DMS153 treated with DMSO at 0.1 percent for 48 hours (cell line): Measurements from ENCODE around the gene CLDN8.

Experiments used
- DNase-seq: peaks from one replicate; lab custom pipeline; 2025; ENCODE audit not compliant: unreplicated experiment; lab: John Stamatoyannopoulos, UW

Gene CLDN8

GRCh38 chr21:30216041-30216723, at the start of gene CLDN8:
Gene CLDN8 (minus strand): TSS chr21:30216097. CDS start chr21:30215925, 172 bp downstream.
- no peak for DNase-seq

GRCh38 chr21:30257773-30258172, 41.9 kb upstream of the CLDN8 start:
- no peak for DNase-seq

DNA sequence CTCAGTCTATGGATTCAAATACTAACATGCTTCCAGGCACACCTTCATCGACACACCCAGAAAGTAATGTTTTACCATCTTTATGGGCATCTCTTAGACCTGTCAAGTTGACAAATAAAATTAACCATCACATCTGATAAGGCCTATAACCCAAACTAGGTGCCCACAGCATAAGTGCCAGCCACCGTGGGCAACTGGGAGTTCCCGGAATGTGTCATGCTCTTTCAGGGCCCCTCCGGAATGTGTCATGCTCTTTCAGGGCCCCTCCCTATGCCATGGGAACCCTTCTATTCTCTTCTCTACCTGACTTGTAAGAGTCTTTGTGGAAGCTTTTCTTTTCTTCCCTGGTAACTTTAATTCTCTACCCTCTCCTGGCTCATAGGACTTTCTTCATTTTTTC, 40.2 kb upstream of the CLDN8 start:
- no peak for DNase-seq

GRCh38 chr21:30255679-30256078, 39.8 kb upstream of the CLDN8 start:
- DNase-seq: no peak

DNA sequence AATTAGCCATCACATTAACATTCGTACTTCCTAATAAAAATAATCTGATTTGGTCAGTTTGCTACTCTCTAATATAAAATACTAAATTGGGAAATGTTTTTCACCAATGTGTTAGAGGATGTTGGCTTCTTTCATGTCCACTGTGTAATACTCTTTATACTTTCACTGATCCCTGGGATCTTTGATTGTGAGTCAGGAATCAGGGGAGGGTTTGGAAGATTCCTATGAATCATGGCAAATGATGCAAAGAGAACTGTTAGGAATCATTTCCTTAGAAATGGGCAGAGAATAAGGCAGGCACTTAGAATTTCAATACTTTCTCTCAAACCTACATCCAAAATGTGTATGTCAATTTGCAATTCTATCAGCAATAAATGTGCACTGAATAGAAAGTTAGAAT, 35.9 kb upstream of the CLDN8 start:
- DNase-seq: no peak

- no peak for DNase-seq
Observed at GRCh38 chr21:30249936-30250335, 34.0 kb upstream of the CLDN8 start.

GRCh38 chr21:30248844-30249243, 32.9 kb upstream of the CLDN8 start:
- no peak for DNase-seq

- no peak for DNase-seq
Observed at GRCh38 chr21:30245061-30245460, 29.2 kb upstream of the CLDN8 start.

DNA sequence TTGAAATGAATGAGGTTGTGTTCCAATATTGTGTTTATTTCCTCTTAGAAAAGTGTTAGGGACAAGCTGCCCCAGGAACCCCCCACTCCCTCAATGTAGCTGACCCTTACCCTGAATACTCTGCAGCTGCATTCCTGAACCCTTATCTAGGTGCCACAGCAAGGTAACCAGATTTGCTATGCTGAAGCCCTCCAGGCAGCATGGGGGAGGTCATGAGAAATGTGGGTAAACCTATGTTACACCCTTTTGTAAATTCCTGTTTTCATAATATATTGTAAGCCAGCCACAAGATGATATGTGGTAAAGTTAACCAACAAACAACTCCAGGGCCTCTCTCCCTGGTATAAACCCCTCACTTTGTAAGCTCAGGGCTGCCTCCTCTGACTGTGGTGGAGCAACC, 27.8 kb upstream of the CLDN8 start:
- DNase-seq: no peak

DNA sequence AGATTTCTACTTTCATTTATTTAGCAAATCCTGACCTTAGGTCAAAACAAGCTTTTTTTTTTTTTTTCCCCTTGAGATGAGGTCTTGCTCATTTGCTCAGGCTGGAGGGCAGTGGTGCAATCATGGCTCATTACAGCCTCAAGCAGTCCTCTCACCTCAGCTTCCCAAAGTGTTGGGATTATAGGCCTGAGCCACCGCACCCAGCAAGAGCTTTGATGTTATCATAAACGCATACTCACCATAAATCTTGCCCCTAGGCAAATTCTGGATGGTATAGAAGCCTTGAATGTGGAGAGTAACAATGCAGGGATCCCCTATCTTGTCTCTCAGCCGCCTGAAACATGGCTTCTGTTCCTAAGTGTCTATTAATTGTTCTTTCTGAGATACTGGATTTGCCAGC, 24.8 kb upstream of the CLDN8 start:
- DNase-seq: no peak

GRCh38 chr21:30238168-30238567, 22.3 kb upstream of the CLDN8 start:
- DNase-seq: no peak

DNA sequence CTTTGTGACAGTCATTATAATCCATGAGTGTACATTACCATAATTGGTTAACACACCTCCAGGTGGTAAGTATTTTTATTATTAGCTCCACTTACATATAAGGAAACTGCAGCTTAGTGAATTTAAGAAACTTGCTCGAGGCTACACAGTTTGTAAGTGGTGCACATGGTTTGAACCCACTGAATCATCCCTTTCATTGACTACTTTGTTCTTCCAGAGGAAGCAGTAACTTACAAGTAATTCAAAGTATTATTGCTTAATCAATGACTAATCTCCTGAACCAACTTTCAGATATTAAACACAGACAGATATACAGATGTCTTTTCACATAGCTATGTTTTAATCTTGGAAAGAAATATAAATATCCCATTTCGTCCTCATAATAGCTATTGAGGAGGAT, 18.7 kb upstream of the CLDN8 start:
- DNase-seq: no peak

GRCh38 chr21:30234050-30234449, 18.2 kb upstream of the CLDN8 start:
- DNase-seq: no peak

GRCh38 chr21:30233228-30234020, 17.5 kb upstream of the CLDN8 start:
- DNase-seq: no peak

GRCh38 chr21:30232011-30232410, 16.1 kb upstream of the CLDN8 start:
- DNase-seq: no peak

- no peak for DNase-seq
Observed at GRCh38 chr21:30227633-30228404, 11.9 kb upstream of the CLDN8 start.

- no peak for DNase-seq
Observed at GRCh38 chr21:30227128-30227527, 11.2 kb upstream of the CLDN8 start.

DNA sequence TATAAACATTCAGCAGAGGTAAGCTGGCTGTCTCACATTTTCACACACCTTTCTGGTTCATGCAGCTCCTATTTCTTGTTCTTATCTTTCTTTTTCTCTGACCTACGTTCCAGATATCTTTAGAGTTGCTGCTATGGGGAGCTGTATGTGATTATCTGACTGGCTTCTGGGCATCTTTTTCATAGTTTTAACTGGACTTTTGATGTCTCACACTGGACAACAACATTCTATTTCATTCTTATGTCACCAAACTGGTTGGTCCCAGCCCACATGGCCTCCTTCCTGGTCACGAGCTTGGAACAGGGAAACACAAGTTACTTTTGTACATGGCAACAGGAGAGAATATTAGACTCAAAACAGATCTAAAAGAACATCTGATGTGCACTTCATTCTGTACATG, 7.7 kb upstream of the CLDN8 start:
- DNase-seq: no peak

- DNase-seq: no peak
Observed at GRCh38 chr21:30222724-30223123, 6.8 kb upstream of the CLDN8 start.

- DNase-seq: no peak
Observed at GRCh38 chr21:30211071-30211470, 4.8 kb downstream of the CLDN8 start.

- DNase-seq: no peak
Observed at GRCh38 chr21:30209601-30210000, 6.3 kb downstream of the CLDN8 start.

GRCh38 chr21:30207252-30207579, 8.7 kb downstream of the CLDN8 start:
- DNase-seq: no peak
